MCF 10A (cell line): ENCODE results near the gene ARID5B. TPM values are rescaled to one million over a fixed set of nuclear protein-coding genes. Genes with fewer than 3 reads are reported as not detected.

Experiments
- BruUV-seq: library from RNA; stranded (reverse); fragments of 400-500 nt; replicated peaks from 2 replicates; lab custom pipeline; 2021; lab: Mats Ljungman, UMichigan
- CTCF ChIA-PET: fragments of 300-600 bp; sonication (Branson Sonifier 250); formaldehyde crosslinking; extraction: SDS; loops from one replicate; lab custom pipeline; 2021; ENCODE audit warnings: antibody characterized with exemption, inconsistent platforms; lab: Yijun Ruan, JAX
- POLR2A ChIA-PET: fragments of 300-600, 350-650 bp; sonication (Branson Sonifier 250); formaldehyde crosslinking; extraction: SDS; loops from one replicate; lab custom pipeline; 2020; ENCODE audit warnings: antibody characterized with exemption, inconsistent platforms; lab: Yijun Ruan, JAX
- DNase-seq: peaks from one replicate; pipeline ENCODE4 v3.0.0-alpha.2; 2018; ENCODE audit not compliant: unreplicated experiment
- H3K27ac Mint-ChIP-seq: one replicate; pipeline ENCODE4 v1.8.0; 2022; ENCODE audit warnings: mild to moderate bottlenecking, low read depth, mixed read lengths; ENCODE audit not compliant: unreplicated experiment
- H3K27me3 Mint-ChIP-seq: one replicate; pipeline ENCODE4 v1.8.0; 2022; ENCODE audit warnings: mixed read lengths; ENCODE audit not compliant: insufficient read depth, unreplicated experiment
- H3K36me3 Mint-ChIP-seq: one replicate; pipeline ENCODE4 v1.8.0; 2022; ENCODE audit warnings: mild to moderate bottlenecking, moderate library complexity, mixed read lengths; ENCODE audit not compliant: insufficient read depth, unreplicated experiment
- H3K4me1 Mint-ChIP-seq: one replicate; pipeline ENCODE4 v1.8.0; 2022; ENCODE audit warnings: mixed read lengths; ENCODE audit not compliant: insufficient read depth, unreplicated experiment
- H3K4me3 Mint-ChIP-seq: one replicate; pipeline ENCODE4 v1.8.0; 2022; ENCODE audit warnings: mild to moderate bottlenecking, moderate library complexity, mixed read lengths; ENCODE audit not compliant: unreplicated experiment
- H3K9me3 Mint-ChIP-seq: one replicate; pipeline ENCODE4 v1.8.0; 2022; ENCODE audit warnings: mixed read lengths; ENCODE audit not compliant: unreplicated experiment
- intact Hi-C: fragments of 100-400 bp; cut with micrococcal nuclease; formaldehyde crosslinking; loops from 2 replicates; pipeline ENCODE4 v1.14.1; 2022
- total RNA-seq: library from RNA; stranded (reverse); gene quantifications from 2 replicates; pipeline ENCODE4 v1.2.3, GENCODE V29; 2022
- TF ChIP-seq, protein P1 (sequence below): fragments of 200-600 bp; IDR thresholded peaks from one replicate; pipeline ENCODE4 v1.8.0; 2022; ENCODE audit warnings: antibody characterized with exemption, mild to moderate bottlenecking; ENCODE audit not compliant: unreplicated experiment

Gene ARID5B
- total RNA-seq, 1 experiment from 2014 or later: 12.2 TPM

DNA sequence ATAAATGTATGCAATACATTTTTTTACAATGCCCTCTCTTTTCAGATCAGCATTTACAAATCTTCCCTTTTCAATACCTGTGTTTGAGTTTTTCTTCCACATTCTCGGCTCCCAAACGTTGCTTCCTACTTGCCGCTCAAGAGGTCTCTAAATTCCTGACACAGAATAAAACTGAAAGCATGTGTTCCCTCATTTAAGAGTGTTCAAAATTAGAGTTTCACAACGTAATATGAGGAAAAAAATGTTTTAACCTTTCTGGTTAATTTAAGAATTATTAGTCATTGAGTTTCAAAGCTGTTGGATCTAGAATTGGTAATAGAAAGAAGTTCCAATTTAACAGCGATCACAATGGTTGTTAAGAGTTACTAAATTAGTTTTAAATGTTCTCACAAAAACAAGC, 100.4 kb downstream of the ARID5B start:
- ChIA-PET CTCF (no interaction called here), POLR2A (no interaction called here)
- intact Hi-C loops: no loop called here
- Mint-ChIP-seq H3K4me1 (peaks cover 14% of the 10 kb centered on the region), H3K36me3 (peaks cover 18% of the 10 kb centered on the region), H3K9me3 (no peaks in the 10 kb centered on the region), H3K4me3 (no peak overlapping the region), H3K27ac (no peak overlapping the region), H3K27me3 (no peaks in the 10 kb centered on the region)
- TF ChIP-seq, protein P1, sequence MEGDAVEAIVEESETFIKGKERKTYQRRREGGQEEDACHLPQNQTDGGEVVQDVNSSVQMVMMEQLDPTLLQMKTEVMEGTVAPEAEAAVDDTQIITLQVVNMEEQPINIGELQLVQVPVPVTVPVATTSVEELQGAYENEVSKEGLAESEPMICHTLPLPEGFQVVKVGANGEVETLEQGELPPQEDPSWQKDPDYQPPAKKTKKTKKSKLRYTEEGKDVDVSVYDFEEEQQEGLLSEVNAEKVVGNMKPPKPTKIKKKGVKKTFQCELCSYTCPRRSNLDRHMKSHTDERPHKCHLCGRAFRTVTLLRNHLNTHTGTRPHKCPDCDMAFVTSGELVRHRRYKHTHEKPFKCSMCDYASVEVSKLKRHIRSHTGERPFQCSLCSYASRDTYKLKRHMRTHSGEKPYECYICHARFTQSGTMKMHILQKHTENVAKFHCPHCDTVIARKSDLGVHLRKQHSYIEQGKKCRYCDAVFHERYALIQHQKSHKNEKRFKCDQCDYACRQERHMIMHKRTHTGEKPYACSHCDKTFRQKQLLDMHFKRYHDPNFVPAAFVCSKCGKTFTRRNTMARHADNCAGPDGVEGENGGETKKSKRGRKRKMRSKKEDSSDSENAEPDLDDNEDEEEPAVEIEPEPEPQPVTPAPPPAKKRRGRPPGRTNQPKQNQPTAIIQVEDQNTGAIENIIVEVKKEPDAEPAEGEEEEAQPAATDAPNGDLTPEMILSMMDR: no peak
- no TSS peak for BruUV-seq
- no peak for DNase-seq

DNA sequence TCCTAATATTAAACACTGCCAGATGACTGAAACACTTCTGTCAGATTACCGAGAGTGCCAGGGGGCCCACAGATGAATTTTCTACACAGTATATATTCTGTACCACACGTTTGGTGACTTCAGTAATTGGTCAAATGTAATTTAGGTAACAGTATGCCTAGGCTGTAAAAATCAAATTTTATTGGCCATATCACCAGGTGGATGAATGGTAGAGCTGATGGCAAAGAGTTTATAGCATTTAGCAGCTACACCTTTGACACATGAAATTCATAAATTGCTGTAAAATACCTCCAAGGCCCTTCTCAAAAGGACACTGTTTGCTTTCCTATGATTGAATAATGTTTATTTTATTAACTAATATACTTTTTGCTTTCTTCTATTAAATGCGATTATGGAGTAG, 101.3 kb downstream of the ARID5B start:
- peaks cover 14% of the 10 kb centered on the region for H3K4me1 Mint-ChIP-seq
- TF ChIP-seq, protein P1: no peak
- POLR2A ChIA-PET: no interaction called here
- H3K4me3 Mint-ChIP-seq: no peak overlapping the region
- no peak for DNase-seq
- BruUV-seq: no TSS peak
- H3K9me3 Mint-ChIP-seq: no peaks in the 10 kb centered on the region
- H3K27ac Mint-ChIP-seq: no peak overlapping the region
- CTCF ChIA-PET: no interaction called here
- H3K36me3 Mint-ChIP-seq: peaks cover 18% of the 10 kb centered on the region
- intact Hi-C loops: no loop called here
- no peaks in the 10 kb centered on the region for H3K27me3 Mint-ChIP-seq

DNA sequence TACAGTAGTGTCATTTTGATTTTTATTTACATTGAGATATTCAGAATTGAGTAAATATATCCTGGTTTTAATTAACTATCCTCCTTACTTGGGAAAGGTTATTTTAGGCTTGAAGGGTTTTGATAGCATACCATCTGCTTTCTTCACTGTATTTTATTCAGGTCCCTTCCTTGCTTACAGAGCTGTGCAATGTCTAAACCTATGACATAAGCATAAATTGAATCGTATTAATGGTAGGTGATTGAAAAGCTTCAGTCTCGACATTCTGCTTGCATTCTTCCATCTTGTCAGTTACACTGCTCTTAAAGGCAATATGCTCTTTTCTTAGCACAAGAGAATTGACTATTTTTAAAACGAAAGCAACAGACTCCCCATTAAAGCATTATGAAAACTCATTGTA, 102.5 kb downstream of the ARID5B start:
- Mint-ChIP-seq H3K4me1 (peaks cover 14% of the 10 kb centered on the region), H3K9me3 (no peaks in the 10 kb centered on the region), H3K27ac (no peak overlapping the region), H3K4me3 (no peak overlapping the region), H3K27me3 (no peaks in the 10 kb centered on the region), H3K36me3 (peaks cover 13% of the 10 kb centered on the region)
- TF ChIP-seq, protein P1: no peak
- ChIA-PET POLR2A (interaction anchor here (0.7 to 3.1 kb wide), 4 partner anchors 11 to 104 kb away, joined by 3 to 18 read pairs (median 4); no protein-coding TSS in a partner anchor), CTCF (no interaction called here)
- intact Hi-C loops: no loop called here
- no TSS peak for BruUV-seq
- no peak for DNase-seq

DNA sequence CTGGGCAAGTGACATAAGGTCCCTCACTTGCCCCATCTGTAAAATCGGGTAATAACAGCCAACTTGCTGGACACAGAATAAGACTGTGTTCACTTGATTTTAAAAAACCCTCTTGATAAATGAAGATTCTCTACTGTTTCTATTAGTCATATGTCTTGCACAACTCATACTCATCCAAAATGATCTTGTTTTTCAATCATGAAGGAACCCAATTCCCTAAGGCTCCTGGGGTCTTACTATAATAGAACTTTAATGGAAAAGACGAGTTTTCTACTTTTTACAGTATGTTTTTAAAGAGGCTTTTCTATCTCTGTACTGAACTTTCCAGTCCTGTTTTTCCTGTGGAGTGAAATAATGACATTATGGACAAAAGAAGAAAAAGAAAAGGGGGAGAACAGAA, 103.8 kb downstream of the ARID5B start:
- TF ChIP-seq, protein P1: no peak
- H3K4me1 Mint-ChIP-seq: peaks cover 14% of the 10 kb centered on the region
- no peaks in the 10 kb centered on the region for H3K9me3 Mint-ChIP-seq
- ChIA-PET CTCF (no interaction called here), POLR2A (interaction anchor here (0.7 to 3.1 kb wide), 4 partner anchors 12 to 1043 kb away, joined by 3 to 18 read pairs (median 3); no protein-coding TSS in a partner anchor)
- no peaks in the 10 kb centered on the region for H3K27me3 Mint-ChIP-seq
- H3K4me3 Mint-ChIP-seq: no peak overlapping the region
- no TSS peak for BruUV-seq
- no peak for DNase-seq
- peaks cover 6% of the 10 kb centered on the region for H3K36me3 Mint-ChIP-seq
- no peak overlapping the region for H3K27ac Mint-ChIP-seq
- intact Hi-C loops: no loop called here
